UCSD-AML1 (cell line): Measurements from ENCODE around the gene RPS14.
"Not testable (repeated sequence)": the region's sequence is repeated elsewhere in the genome, so short reads cannot be mapped to it uniquely, and the experiment has no call there.

Experiments
- DNase-seq: peaks from one replicate; lab custom pipeline; 2025; ENCODE audit not compliant: unreplicated experiment; lab: John Stamatoyannopoulos, UW

The RPS14 gene

GRCh38 chr5:150413902-150414790 lies 35.4 kb downstream of the RPS14 start:
- DNase-seq, result not testable (repeated sequence)

GRCh38 chr5:150413176-150413901 lies 36.2 kb downstream of the RPS14 start:
- DNase-seq, result no peak

- peak; percentile 84 for DNase-seq
Observed at GRCh38 chr5:150412319-150413175, 37.0 kb downstream of the RPS14 start, which contains the start of gene CD74. Gene CD74 (minus strand): TSS chr5:150412910. CDS start chr5:150412749, 161 bp downstream.

GRCh38 chr5:150411245-150411979 lies 38.1 kb downstream of the RPS14 start:
- DNase-seq, result peak; percentile 47

- peak; percentile 52 for DNase-seq
Observed at GRCh38 chr5:150410524-150411244, 38.9 kb downstream of the RPS14 start.

GRCh38 chr5:150409638-150410523 lies 39.7 kb downstream of the RPS14 start:
- peak; percentile 79 for DNase-seq

- DNase-seq, result no peak
Observed at GRCh38 chr5:150408231-150408943, 41.2 kb downstream of the RPS14 start.

- DNase-seq, result no peak
Observed at GRCh38 chr5:150407096-150407720, 42.3 kb downstream of the RPS14 start.

GRCh38 chr5:150406723-150407095 lies 42.8 kb downstream of the RPS14 start:
- DNase-seq, result no peak

- no peak for DNase-seq
Observed at GRCh38 chr5:150406103-150406722, 43.3 kb downstream of the RPS14 start.

- DNase-seq, result no peak
Observed at GRCh38 chr5:150404941-150405816, 44.4 kb downstream of the RPS14 start.

- no peak for DNase-seq
Observed at GRCh38 chr5:150404535-150404934, 45.0 kb downstream of the RPS14 start.

GRCh38 chr5:150404121-150404520 lies 45.4 kb downstream of the RPS14 start:
- DNase-seq, result no peak

- DNase-seq, result no peak
Observed at GRCh38 chr5:150402901-150403342, 46.6 kb downstream of the RPS14 start.

GRCh38 chr5:150402229-150402773 lies 47.2 kb downstream of the RPS14 start:
- DNase-seq, result no peak
